SU-DHL-6 (cell line): Measurements from ENCODE around the gene TMEM95.
"Not testable (repeated sequence)": the region's sequence is repeated elsewhere in the genome, so short reads cannot be mapped to it uniquely, and the experiment has no call there.

Source experiments
- H2AFZ ChIP-seq: fragments of 200-600 bp; sonication (generic); 2 replicates; pipeline ENCODE4 v1.6.1; 2014; ENCODE audit warnings: low read depth, mild to moderate bottlenecking, moderate library complexity, mixed read lengths, antibody characterized with exemption, low read length; ENCODE audit not compliant: severe bottlenecking
- H3F3A ChIP-seq: fragments of 200-600 bp; shearing (Covaris generic); 2 replicates; pipeline ENCODE4 v1.6.0; 2016; ENCODE audit warnings: antibody characterized with exemption, mild to moderate bottlenecking; ENCODE audit not compliant: insufficient read depth
- H3K27ac ChIP-seq: fragments of 200-600 bp; sonication (generic); 2 replicates; pipeline ENCODE4 v1.5.1; 2016; ENCODE audit warnings: low read depth, mild to moderate bottlenecking, low read length, moderate library complexity, mixed read lengths
- H3K27me3 ChIP-seq: fragments of 200-600 bp; sonication (generic), shearing (Covaris generic); 2 replicates; pipeline ENCODE4 v1.6.0; 2014; ENCODE audit warnings: mild to moderate bottlenecking, low read length
- H3K36me3 ChIP-seq: fragments of 200-600 bp; sonication (generic); 2 replicates; pipeline ENCODE4 v1.6.1; 2014; ENCODE audit warnings: mild to moderate bottlenecking, low read length, mixed read lengths
- H3K4me2 ChIP-seq: fragments of 300-600, 200-600 bp; shearing (Covaris generic), sonication (generic); 2 replicates; pipeline ENCODE4 v1.6.0; 2014; ENCODE audit warnings: low read length, low read depth, mild to moderate bottlenecking; ENCODE audit not compliant: poor library complexity, severe bottlenecking
- H3K4me3 ChIP-seq: fragments of 200-600 bp; sonication (generic); 2 replicates; pipeline ENCODE4 v1.5.1; 2014; ENCODE audit warnings: antibody characterized with exemption, low read length, mild to moderate bottlenecking, mixed read lengths; ENCODE audit not compliant: insufficient read depth, poor library complexity, severe bottlenecking
- H3K79me2 ChIP-seq: fragments of 200-600 bp; sonication (generic); 2 replicates; pipeline ENCODE4 v1.6.1; 2014; ENCODE audit warnings: mild to moderate bottlenecking, low read length, moderate library complexity; ENCODE audit not compliant: insufficient read depth
- H3K9ac ChIP-seq: fragments of 200-600 bp; sonication (generic); 2 replicates; pipeline ENCODE4 v1.7.0; 2014; ENCODE audit warnings: mild to moderate bottlenecking, low read length
- H3K9me2 ChIP-seq: fragments of 200-600 bp; sonication (generic); replicated peaks from 2 replicates; pipeline ENCODE4 v1.6.1; 2014; ENCODE audit warnings: low read length; ENCODE audit not compliant: insufficient read depth
- H3K9me3 ChIP-seq: fragments of 200-600 bp; sonication (generic); 2 replicates; pipeline ENCODE4 v1.6.1; 2014; ENCODE audit warnings: low read length, mixed read lengths; ENCODE audit not compliant: insufficient read depth
- H4K20me1 ChIP-seq: fragments of 200-600 bp; sonication (generic); 2 replicates; pipeline ENCODE4 v1.6.1; 2014; ENCODE audit warnings: low read depth, mild to moderate bottlenecking, antibody characterized with exemption, low read length, moderate library complexity, mixed read lengths
- CTCF ChIP-seq: fragments of 200-600 bp; sonication (generic); IDR thresholded peaks from one replicate; pipeline ENCODE4 v1.5.1; 2017; ENCODE audit warnings: antibody characterized with exemption, mild to moderate bottlenecking, low read length, moderate library complexity; ENCODE audit not compliant: insufficient read depth, poor library complexity, severe bottlenecking
- EZH2phosphoT487 ChIP-seq: fragments of 200-600 bp; sonication (generic), shearing (Covaris generic); conservative IDR thresholded peaks from 2 replicates; pipeline ENCODE4 v1.6.1; 2018; ENCODE audit warnings: mild to moderate bottlenecking, antibody characterized with exemption, low read length, moderate library complexity, mixed read lengths

Gene TMEM95

DNA sequence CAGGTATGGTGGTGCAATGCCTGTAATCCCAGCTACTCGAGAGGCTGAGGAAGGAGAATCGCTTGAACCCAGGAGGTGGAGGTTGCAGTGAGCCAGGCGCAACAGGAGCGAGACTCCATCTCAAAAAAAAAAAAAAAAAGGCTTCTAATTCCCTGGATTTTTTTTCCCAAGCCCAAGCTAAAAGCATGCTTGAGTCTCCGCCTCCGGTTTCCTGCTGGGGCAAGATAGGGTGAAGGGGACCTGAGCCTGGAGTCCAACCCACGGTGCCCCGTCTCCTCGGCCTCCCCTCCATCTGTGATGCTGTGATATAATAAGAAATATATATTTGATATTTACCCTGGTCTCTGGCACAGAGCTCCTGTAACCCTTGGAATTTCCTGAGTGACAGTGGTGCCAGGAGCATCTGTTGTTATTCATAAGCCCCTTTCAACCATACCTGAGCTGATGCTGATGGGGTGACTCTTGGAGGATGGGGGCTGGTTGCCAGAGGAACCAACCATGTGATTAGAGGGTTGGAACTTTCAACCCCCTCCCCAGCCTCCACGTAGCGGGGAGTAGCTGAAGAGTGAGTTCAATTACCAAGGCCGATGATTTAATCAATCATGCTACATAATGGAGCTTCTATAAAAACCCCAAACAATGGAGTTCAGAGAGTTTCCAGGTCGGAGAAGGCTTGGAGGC is 13.1 kb downstream of the TMEM95 start:
- Histone ChIP-seq H2AFZ (no peak overlapping the region), H3K9me2 (no peaks in the 10 kb centered on the region), H3K27ac (no peak overlapping the region), H4K20me1 (no peaks in the 10 kb centered on the region), H3K9me3 (no peaks in the 10 kb centered on the region), H3F3A (no peaks in the 10 kb centered on the region), H3K4me3 (no peak overlapping the region), H3K4me2 (no peak overlapping the region), H3K27me3 (no peaks in the 10 kb centered on the region), H3K9ac (no peak overlapping the region), H3K36me3 (no peaks in the 10 kb centered on the region), H3K79me2 (no peaks in the 10 kb centered on the region)
- TF ChIP-seq EZH2phosphoT487 (no peak), CTCF (no peak)

- H3K4me3 ChIP-seq, H3K27ac ChIP-seq, H3F3A ChIP-seq, H2AFZ ChIP-seq, H3K9me3 ChIP-seq, H3K79me2 ChIP-seq, H3K9me2 ChIP-seq, H3K9ac ChIP-seq, H3K27me3 ChIP-seq, H3K4me2 ChIP-seq, H3K36me3 ChIP-seq, H4K20me1 ChIP-seq: not testable (repeated sequence)
Observed at GRCh38 chr17:7368599-7368994, 13.6 kb downstream of the TMEM95 start.

- H3F3A ChIP-seq = no peaks in the 10 kb centered on the region
- no peaks in the 10 kb centered on the region for H3K79me2 ChIP-seq
- TF ChIP-seq CTCF (no peak), EZH2phosphoT487 (no peak)
- no peak overlapping the region for H3K27ac ChIP-seq
- H4K20me1 ChIP-seq = no peaks in the 10 kb centered on the region
- H3K4me2 ChIP-seq = no peak overlapping the region
- no peaks in the 10 kb centered on the region for H3K36me3 ChIP-seq
- H3K9me2 ChIP-seq = no peaks in the 10 kb centered on the region
- H3K27me3 ChIP-seq = no peaks in the 10 kb centered on the region
- H3K9me3 ChIP-seq = no peaks in the 10 kb centered on the region
- H3K9ac ChIP-seq = no peak overlapping the region
- H2AFZ ChIP-seq = no peak overlapping the region
- no peak overlapping the region for H3K4me3 ChIP-seq
Observed at GRCh38 chr17:7369825-7370224, 14.9 kb downstream of the TMEM95 start.

DNA sequence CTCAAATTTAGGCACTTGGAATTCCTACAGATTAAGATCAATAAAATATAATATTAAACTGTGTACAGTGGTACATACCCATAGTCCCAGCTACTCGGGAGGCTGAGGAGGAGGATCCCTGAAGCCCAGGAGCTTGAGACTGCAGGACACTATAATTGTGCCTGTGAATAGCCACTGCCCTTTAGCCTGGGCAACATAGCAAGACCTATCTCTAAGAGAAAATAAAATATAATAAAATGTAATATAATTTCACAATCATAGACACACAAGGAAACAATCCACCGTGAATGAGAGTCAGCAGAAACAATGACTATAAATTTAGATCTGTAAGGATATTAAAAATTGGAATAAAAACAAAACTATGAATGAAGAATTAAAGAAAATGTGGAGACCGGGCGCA is 15.9 kb downstream of the TMEM95 start:
- H3K4me2 ChIP-seq = no peak overlapping the region
- H3K9me2 ChIP-seq = no peaks in the 10 kb centered on the region
- H3K79me2 ChIP-seq = no peaks in the 10 kb centered on the region
- H3K27me3 ChIP-seq = no peaks in the 10 kb centered on the region
- no peaks in the 10 kb centered on the region for H3K36me3 ChIP-seq
- H3F3A ChIP-seq = no peaks in the 10 kb centered on the region
- no peaks in the 10 kb centered on the region for H4K20me1 ChIP-seq
- TF ChIP-seq EZH2phosphoT487 = no peak
- TF ChIP-seq CTCF = no peak
- H2AFZ ChIP-seq = no peak overlapping the region
- H3K4me3 ChIP-seq = no peak overlapping the region
- no peak overlapping the region for H3K9ac ChIP-seq
- no peak overlapping the region for H3K27ac ChIP-seq
- H3K9me3 ChIP-seq = no peaks in the 10 kb centered on the region
